ENCODE data around the gene MCM8. TPM values are rescaled to one million over a fixed set of nuclear protein-coding genes. Genes with fewer than 3 reads are reported as not detected.

The MCM8 gene
- total and polyA plus RNA-seq, 4 donors, result 0.49 to 11.0 (median 1.5) TPM

- no peak for DNase-seq (ENCODE audit: low spot score)
- no peaks in the 10 kb centered on the region for H3K4me1 ChIP-seq (ENCODE audit: control insufficient read depth in 4 of 4, insufficient read depth in 4 of 4, low read length in 3 of 4)
- no peak overlapping the region for H3K4me3 ChIP-seq (ENCODE audit: low read depth in 1 of 3, low read length in 3 of 3)
- H3K36me3 ChIP-seq (ENCODE audit: control insufficient read depth in 4 of 4, insufficient read depth in 3 of 4, low read depth in 1 of 4, low read length in 3 of 4), result peaks cover 0 to 10% (median 3%) of the 10 kb centered on the region in 4 donors
- WGBS, result 96% methylated on average over 3 of the region's 3 CpGs
- H3K27ac ChIP-seq (ENCODE audit: low read depth in 1 of 2, low read length in 2 of 2), result no peak overlapping the region
- H3K9ac ChIP-seq (ENCODE audit: low read depth in 1 of 2, low read length in 2 of 2), result no peak overlapping the region
- no peaks in the 10 kb centered on the region for H3K27me3 ChIP-seq (ENCODE audit: control insufficient read depth in 4 of 4, insufficient read depth in 4 of 4, low read length in 3 of 4)
- H3K9me3 ChIP-seq (ENCODE audit: control insufficient read depth in 4 of 4, low read length in 3 of 4), result no peaks in the 10 kb centered on the region
- TF ChIP-seq JUND (IDR thresholded peaks at IDR 0.05), result no peak
- no peak for TF ChIP-seq RAD21 (IDR thresholded peaks at IDR 0.05)
- TF ChIP-seq RXRA (IDR thresholded peaks at IDR 0.05), result no peak
- TF ChIP-seq, protein P1, sequence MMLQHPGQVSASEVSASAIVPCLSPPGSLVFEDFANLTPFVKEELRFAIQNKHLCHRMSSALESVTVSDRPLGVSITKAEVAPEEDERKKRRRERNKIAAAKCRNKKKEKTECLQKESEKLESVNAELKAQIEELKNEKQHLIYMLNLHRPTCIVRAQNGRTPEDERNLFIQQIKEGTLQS (IDR thresholded peaks at IDR 0.05), result no peak
- TF ChIP-seq NR2F2 (IDR thresholded peaks at IDR 0.05), result no peak
- TF ChIP-seq CTCF (IDR thresholded peaks at IDR 0.05; ENCODE audit: low read depth, low read length, missing input control), result no peak
- no peak for TF ChIP-seq FOXA2 (IDR thresholded peaks at IDR 0.05)
- TF ChIP-seq YY1 (IDR thresholded peaks at IDR 0.05), result no peak
- no peak for TF ChIP-seq MAX (IDR thresholded peaks at IDR 0.05)
Observed at GRCh38 chr20:5968462-5968861, 18.0 kb downstream of the MCM8 start.

- DNase-seq (ENCODE audit: low spot score), result no peak
- H3K36me3 ChIP-seq (ENCODE audit: control insufficient read depth in 4 of 4, insufficient read depth in 3 of 4, low read depth in 1 of 4, low read length in 3 of 4), result peaks cover 0 to 10% (median 3%) of the 10 kb centered on the region in 4 donors
- 90% methylated on average over 9 of the region's 9 CpGs for WGBS
Observed at GRCh38 chr20:5969348-5969935, 19.0 kb downstream of the MCM8 start.

More at GRCh38 chr20:5969348-5969935, 19.0 kb downstream of the MCM8 start:
- Histone ChIP-seq H3K27me3 (ENCODE audit: control insufficient read depth in 4 of 4, insufficient read depth in 4 of 4, low read length in 3 of 4) (no peaks in the 10 kb centered on the region), H3K9me3 (ENCODE audit: control insufficient read depth in 4 of 4, low read length in 3 of 4) (no peaks in the 10 kb centered on the region), H3K27ac (ENCODE audit: low read depth in 1 of 2, low read length in 2 of 2) (no peak overlapping the region), H3K4me1 (ENCODE audit: control insufficient read depth in 4 of 4, insufficient read depth in 4 of 4, low read length in 3 of 4) (no peaks in the 10 kb centered on the region), H3K9ac (ENCODE audit: low read depth in 1 of 2, low read length in 2 of 2) (no peak overlapping the region), H3K4me3 (ENCODE audit: low read depth in 1 of 3, low read length in 3 of 3) (no peak overlapping the region)
- TF ChIP-seq, protein P2, sequence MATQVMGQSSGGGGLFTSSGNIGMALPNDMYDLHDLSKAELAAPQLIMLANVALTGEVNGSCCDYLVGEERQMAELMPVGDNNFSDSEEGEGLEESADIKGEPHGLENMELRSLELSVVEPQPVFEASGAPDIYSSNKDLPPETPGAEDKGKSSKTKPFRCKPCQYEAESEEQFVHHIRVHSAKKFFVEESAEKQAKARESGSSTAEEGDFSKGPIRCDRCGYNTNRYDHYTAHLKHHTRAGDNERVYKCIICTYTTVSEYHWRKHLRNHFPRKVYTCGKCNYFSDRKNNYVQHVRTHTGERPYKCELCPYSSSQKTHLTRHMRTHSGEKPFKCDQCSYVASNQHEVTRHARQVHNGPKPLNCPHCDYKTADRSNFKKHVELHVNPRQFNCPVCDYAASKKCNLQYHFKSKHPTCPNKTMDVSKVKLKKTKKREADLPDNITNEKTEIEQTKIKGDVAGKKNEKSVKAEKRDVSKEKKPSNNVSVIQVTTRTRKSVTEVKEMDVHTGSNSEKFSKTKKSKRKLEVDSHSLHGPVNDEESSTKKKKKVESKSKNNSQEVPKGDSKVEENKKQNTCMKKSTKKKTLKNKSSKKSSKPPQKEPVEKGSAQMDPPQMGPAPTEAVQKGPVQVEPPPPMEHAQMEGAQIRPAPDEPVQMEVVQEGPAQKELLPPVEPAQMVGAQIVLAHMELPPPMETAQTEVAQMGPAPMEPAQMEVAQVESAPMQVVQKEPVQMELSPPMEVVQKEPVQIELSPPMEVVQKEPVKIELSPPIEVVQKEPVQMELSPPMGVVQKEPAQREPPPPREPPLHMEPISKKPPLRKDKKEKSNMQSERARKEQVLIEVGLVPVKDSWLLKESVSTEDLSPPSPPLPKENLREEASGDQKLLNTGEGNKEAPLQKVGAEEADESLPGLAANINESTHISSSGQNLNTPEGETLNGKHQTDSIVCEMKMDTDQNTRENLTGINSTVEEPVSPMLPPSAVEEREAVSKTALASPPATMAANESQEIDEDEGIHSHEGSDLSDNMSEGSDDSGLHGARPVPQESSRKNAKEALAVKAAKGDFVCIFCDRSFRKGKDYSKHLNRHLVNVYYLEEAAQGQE (IDR thresholded peaks at IDR 0.05), result no peak
- no peak for TF ChIP-seq CTCF (IDR thresholded peaks at IDR 0.05; ENCODE audit: low read depth, low read length, missing input control)
- TF ChIP-seq YY1 (IDR thresholded peaks at IDR 0.05), result no peak
- TF ChIP-seq MAX (IDR thresholded peaks at IDR 0.05), result no peak
- TF ChIP-seq TAF1 (conservative IDR thresholded peaks at IDR 0.05), result no peak
- TF ChIP-seq, protein P1 (IDR thresholded peaks at IDR 0.05), result no peak
- TF ChIP-seq HNF4G (IDR thresholded peaks at IDR 0.05), result no peak
- no peak for TF ChIP-seq SP1 (IDR thresholded peaks at IDR 0.05)
- no peak for TF ChIP-seq JUND (IDR thresholded peaks at IDR 0.05)
- no peak for TF ChIP-seq RXRA (IDR thresholded peaks at IDR 0.05)
- no peak for TF ChIP-seq HNF4A (conservative IDR thresholded peaks at IDR 0.05)

Data from liver (tissue), 9 donors.